NCI-H524 treated with DMSO at 0.1 percent for 48 hours (cell line): ENCODE measurements around the gene GLB1L3.
"Not testable (repeated sequence)": the region's sequence is repeated elsewhere in the genome, so short reads cannot be mapped to it uniquely, and the experiment has no call there.

Source experiments
- DNase-seq: peaks from one replicate; lab custom pipeline; 2025; lab: John Stamatoyannopoulos, UW

GLB1L3 gene

GRCh38 chr11:134344497-134345236 is 68.5 kb downstream of the GLB1L3 start:
- DNase-seq = not testable (repeated sequence)

GRCh38 chr11:134345237-134345550 is 69.0 kb downstream of the GLB1L3 start:
- no peak for DNase-seq

- no peak for DNase-seq
Observed at GRCh38 chr11:134346101-134346975, 70.2 kb downstream of the GLB1L3 start.

- no peak for DNase-seq
Observed at GRCh38 chr11:134346976-134347350, 70.8 kb downstream of the GLB1L3 start.

GRCh38 chr11:134347441-134347840 is 71.3 kb downstream of the GLB1L3 start:
- DNase-seq = no peak

- no peak for DNase-seq
Observed at GRCh38 chr11:134349109-134349801, 73.1 kb downstream of the GLB1L3 start.

GRCh38 chr11:134349802-134350355 is 73.7 kb downstream of the GLB1L3 start:
- DNase-seq = no peak

GRCh38 chr11:134350381-134350780 is 74.2 kb downstream of the GLB1L3 start:
- no peak for DNase-seq

- no peak for DNase-seq
Observed at GRCh38 chr11:134352111-134352510, 75.9 kb downstream of the GLB1L3 start.

- no peak for DNase-seq
Observed at GRCh38 chr11:134355136-134355535, 79.0 kb downstream of the GLB1L3 start.

- DNase-seq = no peak
Observed at GRCh38 chr11:134355656-134356055, 79.5 kb downstream of the GLB1L3 start.

GRCh38 chr11:134356656-134357544 is 80.7 kb downstream of the GLB1L3 start:
- no peak for DNase-seq

- no peak for DNase-seq
Observed at GRCh38 chr11:134357545-134357839, 81.3 kb downstream of the GLB1L3 start.

GRCh38 chr11:134358165-134358855 is 82.1 kb downstream of the GLB1L3 start:
- no peak for DNase-seq

GRCh38 chr11:134358856-134359490 is 82.8 kb downstream of the GLB1L3 start:
- DNase-seq = no peak

- no peak for DNase-seq
Observed at GRCh38 chr11:134359646-134360045, 83.5 kb downstream of the GLB1L3 start.

GRCh38 chr11:134360050-134360835 is 84.1 kb downstream of the GLB1L3 start:
- DNase-seq = peak; percentile 5

- DNase-seq = no peak
Observed at GRCh38 chr11:134361661-134362060, 85.5 kb downstream of the GLB1L3 start.

GRCh38 chr11:134362192-134362901 is 86.2 kb downstream of the GLB1L3 start:
- DNase-seq = no peak
